AG09309 (cell line): Measurements from ENCODE around the gene HLA-B.

ENCODE experiments used
- DNase-seq: peaks from one replicate; pipeline ENCODE4 v3.0.0-alpha.2; 2010; ENCODE audit warnings: low read depth
- H3K4me3 ChIP-seq: 2 replicates; pipeline ENCODE4 v1.5.1; 2011; ENCODE audit warnings: mild to moderate bottlenecking, low read depth, low read length, moderate library complexity; ENCODE audit not compliant: control insufficient read depth
- TF ChIP-seq, protein P1 (sequence below): IDR thresholded peaks from 2 replicates; pipeline ENCODE4 v1.5.1; 2011; ENCODE audit warnings: mild to moderate bottlenecking, low read depth, low read length, inconsistent platforms; ENCODE audit not compliant: insufficient read depth, control insufficient read depth; ENCODE audit errors: missing control alignments

The HLA-B gene

DNA sequence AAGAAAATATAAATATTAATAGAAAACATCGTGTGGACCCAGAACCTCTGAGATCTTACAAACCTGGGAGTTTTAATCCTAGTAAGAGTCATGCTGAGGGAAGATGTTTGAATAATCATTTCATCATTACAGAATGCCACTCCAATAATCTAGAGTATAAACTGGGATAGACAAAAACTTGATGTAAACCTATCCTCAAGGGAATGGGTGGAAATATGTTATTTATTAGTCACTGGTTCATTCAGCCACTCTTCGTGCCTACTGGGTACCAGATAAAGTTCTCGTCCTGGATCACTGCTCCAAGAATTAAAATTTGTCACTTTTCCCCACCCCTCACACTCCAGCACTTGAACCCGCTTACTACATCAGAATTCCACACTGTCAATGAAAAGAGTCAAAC lies 7.7 kb downstream of the HLA-B start:
- DNase-seq: no peak
- H3K4me3 ChIP-seq: no peak overlapping the region
- TF ChIP-seq, protein P1, sequence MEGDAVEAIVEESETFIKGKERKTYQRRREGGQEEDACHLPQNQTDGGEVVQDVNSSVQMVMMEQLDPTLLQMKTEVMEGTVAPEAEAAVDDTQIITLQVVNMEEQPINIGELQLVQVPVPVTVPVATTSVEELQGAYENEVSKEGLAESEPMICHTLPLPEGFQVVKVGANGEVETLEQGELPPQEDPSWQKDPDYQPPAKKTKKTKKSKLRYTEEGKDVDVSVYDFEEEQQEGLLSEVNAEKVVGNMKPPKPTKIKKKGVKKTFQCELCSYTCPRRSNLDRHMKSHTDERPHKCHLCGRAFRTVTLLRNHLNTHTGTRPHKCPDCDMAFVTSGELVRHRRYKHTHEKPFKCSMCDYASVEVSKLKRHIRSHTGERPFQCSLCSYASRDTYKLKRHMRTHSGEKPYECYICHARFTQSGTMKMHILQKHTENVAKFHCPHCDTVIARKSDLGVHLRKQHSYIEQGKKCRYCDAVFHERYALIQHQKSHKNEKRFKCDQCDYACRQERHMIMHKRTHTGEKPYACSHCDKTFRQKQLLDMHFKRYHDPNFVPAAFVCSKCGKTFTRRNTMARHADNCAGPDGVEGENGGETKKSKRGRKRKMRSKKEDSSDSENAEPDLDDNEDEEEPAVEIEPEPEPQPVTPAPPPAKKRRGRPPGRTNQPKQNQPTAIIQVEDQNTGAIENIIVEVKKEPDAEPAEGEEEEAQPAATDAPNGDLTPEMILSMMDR: no peak

DNA sequence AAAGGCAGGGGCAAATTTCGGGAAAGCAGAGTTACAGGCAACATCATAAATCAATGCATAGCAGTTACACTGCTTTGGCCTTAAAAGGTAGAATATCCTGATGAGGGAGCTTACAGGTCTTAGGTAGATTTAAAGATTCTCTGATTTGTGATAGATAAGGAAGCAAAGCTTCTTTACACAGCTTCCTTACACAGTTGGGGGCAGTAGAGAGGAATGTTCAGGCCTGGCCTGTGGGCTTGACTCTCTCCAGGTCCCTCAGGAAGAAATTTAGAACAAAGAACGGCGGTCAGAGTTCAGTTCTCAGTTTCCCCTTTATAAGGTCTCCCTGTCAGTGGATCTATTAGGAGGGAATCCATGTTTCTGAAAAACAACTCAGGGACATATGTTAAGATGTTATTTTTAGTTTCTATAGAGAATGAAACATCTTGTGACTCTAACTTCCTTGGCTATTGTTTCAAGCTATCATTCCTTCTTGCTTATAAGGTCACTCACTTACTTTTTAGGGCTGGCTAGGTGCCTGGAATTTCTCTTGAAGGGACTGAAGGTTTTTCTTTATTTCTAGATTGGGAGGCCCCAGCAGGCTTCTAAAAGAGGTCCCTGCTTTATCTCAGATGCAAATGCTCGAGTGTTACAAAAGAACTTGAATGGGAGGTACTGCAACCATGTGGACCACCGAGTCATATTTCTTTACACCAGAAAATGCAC lies 11.8 kb downstream of the HLA-B start:
- TF ChIP-seq, protein P1: no peak
- H3K4me3 ChIP-seq: no peak overlapping the region
- no peak for DNase-seq

DNA sequence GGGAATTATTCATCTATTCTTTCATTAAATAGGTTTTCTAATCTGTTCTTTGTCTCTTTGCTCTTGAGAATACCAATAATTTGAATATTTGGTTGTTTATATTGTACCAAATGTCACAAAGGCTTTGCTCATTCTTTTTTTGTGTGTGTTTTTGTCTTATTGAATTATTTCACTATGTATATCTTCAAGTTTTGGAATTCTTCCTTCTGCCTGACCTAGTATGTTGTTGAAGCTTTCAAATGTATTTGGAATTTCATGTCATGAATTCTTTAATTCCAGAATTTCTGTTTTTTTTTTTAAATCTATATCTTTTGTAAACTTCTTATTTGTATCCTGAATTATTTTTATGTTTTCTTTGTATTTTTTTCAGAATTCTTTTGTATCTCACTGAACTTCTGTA lies 16.8 kb downstream of the HLA-B start:
- TF ChIP-seq, protein P1: no peak
- no peak for DNase-seq

DNA sequence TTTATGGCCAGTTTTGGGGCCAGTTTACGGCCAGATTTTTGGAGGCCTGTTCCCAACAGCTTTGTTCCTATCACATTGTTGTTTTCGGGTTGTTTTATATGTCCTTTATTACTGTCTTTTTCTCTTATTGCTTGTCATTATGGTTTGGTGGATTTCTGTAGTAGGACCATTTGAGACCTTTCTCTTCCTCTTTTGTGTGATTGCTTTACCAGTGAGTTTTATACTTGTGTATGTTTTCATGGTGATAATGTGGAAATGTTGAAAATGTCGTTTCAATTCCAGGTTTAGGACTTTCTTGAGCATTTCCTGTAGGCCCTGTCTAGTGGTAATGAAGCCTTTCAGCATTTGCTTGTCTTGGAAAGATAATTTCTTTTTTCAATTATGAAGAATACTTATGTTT lies 17.8 kb downstream of the HLA-B start:
- TF ChIP-seq, protein P1: no peak
- H3K4me3 ChIP-seq: no peak overlapping the region
- DNase-seq: no peak

More for the DNA sequence above, 16.8 kb downstream of the HLA-B start:
- no peak overlapping the region for H3K4me3 ChIP-seq

DNA sequence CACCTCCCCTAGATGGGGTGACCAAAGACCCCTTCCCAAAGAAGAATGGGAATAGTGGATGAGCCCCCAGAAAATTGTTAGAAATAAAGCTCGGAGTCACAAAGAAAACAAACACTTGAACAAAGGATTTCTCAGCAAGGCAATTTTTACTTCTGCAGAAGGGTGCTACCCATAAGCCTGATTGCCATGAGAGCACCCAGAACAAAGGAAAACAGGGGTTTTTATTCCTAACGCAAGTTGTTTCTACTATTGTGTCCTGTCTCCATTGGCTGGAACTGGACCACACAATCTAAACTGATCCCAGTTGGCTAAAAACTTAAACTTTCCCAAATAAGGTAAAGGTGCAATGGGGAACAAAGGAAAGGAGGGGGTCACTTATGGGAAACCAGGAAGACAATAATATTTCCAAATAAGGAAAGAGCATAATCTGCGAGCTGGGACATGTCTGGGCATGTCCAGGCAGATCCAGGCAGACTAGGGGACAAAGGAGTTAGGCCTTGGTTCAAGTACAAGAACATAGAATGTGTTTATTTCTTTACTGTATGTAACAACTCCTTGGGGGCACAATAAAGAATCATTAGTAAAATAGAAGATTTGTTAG lies 20.0 kb downstream of the HLA-B start:
- TF ChIP-seq, protein P1: no peak
- no peak for DNase-seq
- H3K4me3 ChIP-seq: no peak overlapping the region

DNA sequence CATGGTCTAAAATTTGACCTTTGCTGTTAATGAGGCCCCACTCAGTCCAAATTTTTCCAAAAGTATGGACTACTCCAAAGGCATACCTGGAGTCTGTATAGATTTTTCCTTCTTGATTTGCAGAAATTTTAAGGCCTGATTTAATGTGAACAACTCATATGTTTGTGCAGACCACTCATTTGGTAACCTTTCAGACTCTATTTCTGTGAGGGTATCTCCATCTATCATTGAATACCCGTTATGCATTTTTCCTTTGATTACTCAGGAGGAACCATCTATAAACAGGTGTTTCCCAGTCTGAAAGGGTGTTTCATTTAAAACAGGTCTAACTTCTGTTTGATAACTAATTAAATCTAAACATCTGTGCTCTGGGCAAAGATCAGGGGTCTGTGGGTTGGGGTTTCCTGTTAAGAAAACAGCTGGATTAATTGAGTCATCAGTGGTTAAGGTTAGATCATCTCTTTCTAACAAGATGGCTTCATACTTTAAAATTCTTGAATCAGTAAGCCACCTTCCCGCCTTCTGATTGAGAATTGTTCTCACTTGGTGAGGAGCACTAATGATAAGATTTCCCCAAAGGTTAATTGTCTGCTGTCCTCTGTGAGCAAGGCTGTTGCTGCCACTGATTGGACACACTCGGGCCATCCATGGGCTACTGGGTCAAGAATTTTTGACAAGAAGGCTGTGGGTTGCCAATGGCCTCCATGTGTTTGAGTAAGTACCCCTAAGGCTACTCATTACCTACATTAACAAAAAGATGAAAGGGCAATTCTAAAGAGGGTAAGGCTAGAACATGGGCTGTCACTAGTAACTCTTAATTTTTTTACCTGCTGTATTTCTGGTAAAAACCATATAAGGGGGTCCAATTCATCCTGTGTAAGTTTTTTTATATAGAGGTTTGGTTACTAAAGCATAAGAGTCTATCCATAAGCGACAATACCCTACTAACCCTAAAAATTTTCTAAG lies 24.1 kb downstream of the HLA-B start:
- TF ChIP-seq, protein P1: no peak
- no peak overlapping the region for H3K4me3 ChIP-seq
- no peak for DNase-seq
